ENCODE data around the gene CYP26C1.

The CYP26C1 gene

DNA sequence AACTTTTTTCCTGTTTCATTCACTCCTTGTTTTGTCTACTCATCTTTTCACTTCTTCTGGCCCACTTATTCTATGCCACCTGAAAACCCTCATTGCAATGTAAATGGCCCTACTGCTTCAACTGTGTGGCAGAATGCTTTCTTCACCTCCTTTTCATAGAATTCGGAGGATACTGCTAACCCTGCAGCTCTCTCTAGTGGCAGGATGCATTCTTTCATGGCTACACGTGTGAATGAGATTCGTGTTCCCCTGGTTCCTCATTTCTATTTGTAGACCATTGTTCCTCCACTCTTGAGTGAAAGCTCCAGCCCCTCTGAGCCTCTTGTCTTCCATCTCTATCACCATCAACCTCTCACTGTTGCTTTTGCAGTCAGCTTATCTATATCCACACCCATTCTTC, 20.9 kb upstream of the CYP26C1 start:
- H3K9ac ChIP-seq (ENCODE audit: low read length) = no peak overlapping the region
- peaks cover 4% of the 10 kb centered on the region for H3K4me1 ChIP-seq (ENCODE audit: control insufficient read depth, low read depth, low read length)
- no peaks in the 10 kb centered on the region for H3K9me3 ChIP-seq (ENCODE audit: control insufficient read depth, low read depth, low read length)
- H3K4me3 ChIP-seq (ENCODE audit: low read length) = no peak overlapping the region
- no peaks in the 10 kb centered on the region for H3K27me3 ChIP-seq (ENCODE audit: control insufficient read depth, insufficient read depth, low read length)
- no peaks in the 10 kb centered on the region for H3K36me3 ChIP-seq (ENCODE audit: control insufficient read depth, low read depth, low read length)
- H3K27ac ChIP-seq (ENCODE audit: low read length) = no peak overlapping the region

DNA sequence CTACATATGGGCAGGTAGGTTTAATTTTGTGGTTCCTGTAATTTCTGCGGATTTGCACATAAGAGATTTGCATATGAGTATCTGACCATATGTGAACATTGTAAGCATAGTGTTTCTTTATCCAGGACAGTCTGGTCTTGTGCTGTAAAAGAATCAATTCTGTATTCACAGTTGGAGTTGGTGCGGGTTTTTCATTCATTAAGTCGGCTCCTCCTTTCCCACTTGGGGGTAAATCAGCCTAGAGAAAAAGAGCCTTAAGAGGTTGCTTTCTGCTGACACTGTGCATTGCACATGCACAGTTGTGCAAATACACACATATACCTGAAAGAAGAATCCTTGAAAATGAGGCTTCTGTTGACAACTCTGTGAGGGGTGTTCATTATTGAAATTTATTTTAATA, 6.1 kb upstream of the CYP26C1 start:
- Histone ChIP-seq H3K36me3 (ENCODE audit: control insufficient read depth, low read depth, low read length) (no peaks in the 10 kb centered on the region), H3K27me3 (ENCODE audit: control insufficient read depth, insufficient read depth, low read length) (peaks cover 19% of the 10 kb centered on the region), H3K9ac (ENCODE audit: low read length) (no peak overlapping the region), H3K27ac (ENCODE audit: low read length) (no peak overlapping the region), H3K9me3 (ENCODE audit: control insufficient read depth, low read depth, low read length) (no peaks in the 10 kb centered on the region), H3K4me1 (ENCODE audit: control insufficient read depth, low read depth, low read length) (peaks cover 15% of the 10 kb centered on the region), H3K4me3 (ENCODE audit: low read length) (no peak overlapping the region)

DNA sequence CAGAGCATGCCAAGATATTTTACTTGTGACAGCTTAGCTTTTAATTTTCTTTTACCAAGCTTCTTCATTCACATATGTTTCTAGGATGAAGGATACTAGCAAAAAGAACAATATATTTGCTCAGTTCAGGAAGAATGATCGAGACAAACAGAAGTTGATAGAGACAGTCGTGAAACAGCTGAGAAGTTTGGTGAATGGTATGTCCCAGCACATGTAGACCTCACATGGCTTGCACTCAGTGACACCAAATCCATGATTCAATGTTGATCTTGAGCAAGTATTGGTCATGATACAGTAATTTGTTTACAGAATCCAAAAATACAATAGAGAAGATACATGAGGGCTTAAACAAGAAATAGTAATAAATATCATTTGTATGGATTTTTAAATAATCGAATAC, 2.5 kb upstream of the CYP26C1 start:
- no peak overlapping the region for H3K9ac ChIP-seq (ENCODE audit: low read length)
- H3K9me3 ChIP-seq (ENCODE audit: control insufficient read depth, low read depth, low read length) = no peaks in the 10 kb centered on the region
- no peaks in the 10 kb centered on the region for H3K36me3 ChIP-seq (ENCODE audit: control insufficient read depth, low read depth, low read length)
- no peak overlapping the region for H3K27ac ChIP-seq (ENCODE audit: low read length)
- H3K4me3 ChIP-seq (ENCODE audit: low read length) = no peak overlapping the region
- peaks cover 55% of the 10 kb centered on the region for H3K27me3 ChIP-seq (ENCODE audit: control insufficient read depth, insufficient read depth, low read length)
- H3K4me1 ChIP-seq (ENCODE audit: control insufficient read depth, low read depth, low read length) = peaks cover 14% of the 10 kb centered on the region

DNA sequence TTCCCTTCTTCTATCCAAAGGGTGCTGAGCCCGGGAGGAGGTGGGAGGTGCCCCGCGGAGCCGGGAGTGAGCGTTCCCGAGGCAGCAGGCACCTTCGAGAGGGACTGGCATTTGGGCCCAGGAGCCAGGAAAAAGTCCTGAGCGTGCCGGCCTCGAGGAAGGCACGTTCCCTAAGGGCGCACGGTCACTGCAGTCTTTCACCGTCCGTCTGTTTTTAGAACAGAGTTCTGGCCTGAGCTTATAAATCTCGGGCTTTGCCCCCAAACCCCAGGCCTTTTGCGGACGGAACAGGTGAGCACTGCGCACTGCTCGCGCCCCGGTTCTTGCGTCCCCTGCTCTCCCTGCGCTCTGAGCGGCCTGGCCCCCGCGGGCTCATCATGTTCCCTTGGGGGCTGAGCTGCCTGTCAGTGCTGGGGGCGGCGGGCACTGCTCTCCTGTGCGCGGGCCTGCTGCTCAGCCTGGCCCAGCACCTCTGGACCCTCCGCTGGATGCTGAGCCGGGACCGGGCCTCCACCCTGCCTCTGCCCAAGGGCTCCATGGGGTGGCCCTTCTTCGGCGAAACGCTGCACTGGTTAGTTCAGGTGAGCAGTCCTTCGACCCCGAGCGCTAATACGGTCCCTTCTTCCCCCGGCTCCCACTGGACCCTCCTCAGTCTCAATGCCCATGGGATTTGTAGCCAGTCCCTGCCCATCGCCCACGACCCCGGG, 442 bp downstream of the CYP26C1 start:
- Histone ChIP-seq H3K9ac (ENCODE audit: low read length) (no peak overlapping the region), H3K27ac (ENCODE audit: low read length) (no peak overlapping the region), H3K36me3 (ENCODE audit: control insufficient read depth, low read depth, low read length) (no peaks in the 10 kb centered on the region), H3K4me3 (ENCODE audit: low read length) (peak overlapping the region; percentile 51), H3K4me1 (ENCODE audit: control insufficient read depth, low read depth, low read length) (peaks cover 10% of the 10 kb centered on the region), H3K9me3 (ENCODE audit: control insufficient read depth, low read depth, low read length) (no peaks in the 10 kb centered on the region), H3K27me3 (ENCODE audit: control insufficient read depth, insufficient read depth, low read length) (peaks cover 84% of the 10 kb centered on the region)

DNA sequence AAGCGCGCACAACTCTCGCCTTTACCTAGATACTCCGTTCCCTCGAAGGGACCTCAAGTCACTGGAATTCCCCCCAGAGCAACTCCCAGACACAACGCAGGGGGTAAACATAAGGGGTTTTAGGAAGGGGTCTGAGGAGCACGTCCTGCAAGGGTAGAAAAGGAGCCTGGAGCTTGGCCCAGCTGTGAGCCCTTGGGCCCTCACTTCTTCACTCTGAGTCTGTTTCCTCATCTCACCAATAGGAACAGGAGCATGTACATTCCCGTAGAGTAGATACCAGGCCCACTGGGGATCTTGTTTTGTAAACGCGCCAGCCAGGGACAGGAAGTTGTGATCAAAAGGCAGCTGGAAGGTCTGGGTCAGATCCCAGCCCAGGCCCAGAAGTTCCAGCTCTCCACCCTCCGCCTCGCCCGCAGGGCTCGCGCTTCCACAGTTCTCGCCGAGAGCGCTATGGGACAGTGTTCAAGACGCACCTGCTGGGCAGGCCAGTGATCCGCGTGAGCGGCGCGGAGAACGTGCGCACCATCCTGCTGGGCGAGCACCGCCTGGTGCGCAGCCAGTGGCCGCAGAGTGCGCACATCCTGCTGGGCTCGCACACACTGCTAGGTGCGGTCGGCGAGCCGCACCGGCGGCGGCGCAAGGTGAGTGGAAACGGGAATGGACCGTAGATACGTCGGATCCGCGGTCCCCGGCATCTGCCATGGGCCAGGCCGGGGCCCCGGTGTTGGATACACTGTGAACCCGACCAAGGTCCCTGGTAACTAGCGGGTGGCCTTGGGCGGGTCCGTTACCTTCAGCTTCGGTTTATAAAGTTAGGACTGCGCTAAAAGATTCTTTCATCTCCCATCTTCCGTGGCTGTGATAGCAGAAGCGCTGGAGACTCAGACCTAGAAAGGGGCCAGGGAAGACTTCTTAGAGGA, 1.3 kb downstream of the CYP26C1 start:
- Histone ChIP-seq H3K27me3 (ENCODE audit: control insufficient read depth, insufficient read depth, low read length) (peaks cover 92% of the 10 kb centered on the region), H3K36me3 (ENCODE audit: control insufficient read depth, low read depth, low read length) (no peaks in the 10 kb centered on the region), H3K4me1 (ENCODE audit: control insufficient read depth, low read depth, low read length) (peaks cover 8% of the 10 kb centered on the region), H3K9ac (ENCODE audit: low read length) (no peak overlapping the region), H3K4me3 (ENCODE audit: low read length) (peak overlapping the region; percentile 32), H3K27ac (ENCODE audit: low read length) (no peak overlapping the region), H3K9me3 (ENCODE audit: control insufficient read depth, low read depth, low read length) (no peaks in the 10 kb centered on the region)

DNA sequence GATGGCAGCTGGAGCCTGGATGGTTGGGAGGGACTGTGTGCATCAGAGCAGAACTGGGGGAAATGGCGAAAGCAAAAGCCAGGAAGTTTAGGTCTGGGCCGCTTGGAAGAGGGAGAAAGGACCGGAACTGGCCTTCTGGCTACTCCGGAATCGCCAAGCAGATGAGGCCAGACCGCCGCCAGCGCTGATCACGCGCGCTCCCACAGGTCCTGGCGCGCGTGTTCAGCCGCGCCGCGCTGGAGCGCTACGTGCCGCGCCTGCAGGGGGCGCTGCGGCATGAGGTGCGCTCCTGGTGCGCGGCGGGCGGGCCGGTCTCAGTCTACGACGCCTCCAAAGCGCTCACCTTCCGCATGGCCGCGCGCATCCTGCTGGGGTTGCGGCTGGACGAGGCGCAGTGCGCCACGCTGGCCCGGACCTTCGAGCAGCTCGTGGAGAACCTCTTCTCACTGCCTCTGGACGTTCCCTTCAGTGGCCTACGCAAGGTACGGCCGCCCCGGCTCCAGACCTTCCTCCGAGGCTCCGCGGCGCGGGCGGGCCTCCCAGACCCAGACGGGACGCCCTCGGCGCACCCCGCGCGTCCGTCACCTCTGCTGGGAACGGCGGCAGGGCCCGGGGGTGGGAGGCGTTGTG, 2.0 kb downstream of the CYP26C1 start:
- H3K9ac ChIP-seq (ENCODE audit: low read length) = no peak overlapping the region
- no peaks in the 10 kb centered on the region for H3K36me3 ChIP-seq (ENCODE audit: control insufficient read depth, low read depth, low read length)
- H3K27ac ChIP-seq (ENCODE audit: low read length) = no peak overlapping the region
- peaks cover 8% of the 10 kb centered on the region for H3K4me1 ChIP-seq (ENCODE audit: control insufficient read depth, low read depth, low read length)
- H3K27me3 ChIP-seq (ENCODE audit: control insufficient read depth, insufficient read depth, low read length) = peaks cover 100% of the 10 kb centered on the region
- H3K9me3 ChIP-seq (ENCODE audit: control insufficient read depth, low read depth, low read length) = no peaks in the 10 kb centered on the region
- H3K4me3 ChIP-seq (ENCODE audit: low read length) = peak overlapping the region; percentile 32

DNA sequence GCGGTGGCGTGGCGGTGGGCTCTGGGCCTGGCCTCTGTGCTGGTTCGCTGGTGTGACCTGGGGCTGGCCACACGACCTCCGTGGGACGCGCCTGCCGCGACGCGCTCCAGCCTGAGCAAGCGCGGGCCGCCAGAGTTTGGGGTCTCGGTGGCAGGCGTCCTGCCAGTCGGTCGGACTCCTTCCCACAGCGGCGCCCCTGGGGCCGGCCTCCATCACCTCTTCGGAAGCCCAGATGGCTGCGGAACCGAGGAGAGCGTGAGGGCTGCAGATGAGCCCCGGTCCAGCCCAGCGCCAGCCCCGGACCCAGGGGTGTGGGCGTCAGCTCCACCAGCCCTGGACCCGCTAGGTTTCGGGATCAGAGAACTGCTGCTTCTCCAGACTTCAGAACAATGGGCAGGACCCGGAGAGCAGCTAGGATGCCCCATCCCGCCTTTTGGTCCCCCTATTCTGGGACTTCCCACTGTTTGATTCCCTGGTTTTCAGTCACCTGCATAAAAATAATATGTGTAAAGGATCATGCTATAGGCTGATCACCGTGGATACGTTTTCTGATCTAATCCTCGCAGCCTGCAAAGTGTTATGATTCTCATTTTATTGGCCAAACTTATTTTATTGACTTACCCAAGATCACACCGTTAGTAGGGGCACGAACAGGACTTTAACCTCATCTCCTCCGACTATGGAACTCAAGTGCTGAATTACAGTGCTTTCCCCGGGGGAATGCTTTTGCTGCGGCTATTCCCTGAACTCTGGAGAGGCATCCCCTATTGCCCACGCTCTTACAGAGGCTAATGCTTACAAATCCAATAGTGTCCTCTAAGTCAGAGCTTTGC, 2.8 kb downstream of the CYP26C1 start:
- no peaks in the 10 kb centered on the region for H3K9me3 ChIP-seq (ENCODE audit: control insufficient read depth, low read depth, low read length)
- no peak overlapping the region for H3K9ac ChIP-seq (ENCODE audit: low read length)
- H3K4me1 ChIP-seq (ENCODE audit: control insufficient read depth, low read depth, low read length) = peaks cover 13% of the 10 kb centered on the region
- no peak overlapping the region for H3K27ac ChIP-seq (ENCODE audit: low read length)
- H3K36me3 ChIP-seq (ENCODE audit: control insufficient read depth, low read depth, low read length) = no peaks in the 10 kb centered on the region
- peaks cover 100% of the 10 kb centered on the region for H3K27me3 ChIP-seq (ENCODE audit: control insufficient read depth, insufficient read depth, low read length)
- peak overlapping the region; percentile 32 for H3K4me3 ChIP-seq (ENCODE audit: low read length)

DNA sequence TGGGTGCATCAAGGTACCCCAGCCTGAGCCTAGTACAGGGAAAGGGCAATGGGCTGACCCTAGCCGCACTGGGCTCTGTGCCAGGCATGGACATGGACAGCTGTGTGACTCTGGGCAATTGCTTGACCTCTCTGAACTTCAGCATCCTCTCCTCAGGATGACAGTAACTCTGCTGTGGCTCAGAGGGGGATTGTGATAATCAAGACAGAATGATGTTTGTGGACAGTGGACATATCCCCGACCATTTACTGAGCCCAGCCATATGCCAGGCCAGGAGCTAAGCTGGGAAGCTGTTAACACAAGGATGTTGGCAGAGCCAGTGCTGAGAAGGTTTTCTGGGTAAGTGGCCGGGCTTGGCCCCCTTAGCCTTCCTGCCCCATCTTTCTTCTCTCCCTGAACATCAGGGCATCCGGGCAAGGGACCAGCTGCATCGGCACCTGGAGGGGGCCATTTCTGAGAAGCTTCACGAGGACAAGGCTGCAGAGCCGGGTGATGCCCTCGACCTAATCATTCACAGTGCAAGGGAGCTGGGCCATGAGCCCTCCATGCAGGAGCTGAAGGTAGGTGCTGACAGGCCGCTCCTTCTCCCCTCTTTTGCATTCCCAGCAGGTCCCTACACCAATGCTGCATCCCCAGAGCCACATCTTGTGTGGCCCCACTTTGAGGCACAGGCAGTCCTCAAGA, 3.5 kb downstream of the CYP26C1 start:
- Histone ChIP-seq H3K9me3 (ENCODE audit: control insufficient read depth, low read depth, low read length) (no peaks in the 10 kb centered on the region), H3K27me3 (ENCODE audit: control insufficient read depth, insufficient read depth, low read length) (peaks cover 100% of the 10 kb centered on the region), H3K27ac (ENCODE audit: low read length) (no peak overlapping the region), H3K9ac (ENCODE audit: low read length) (no peak overlapping the region), H3K4me1 (ENCODE audit: control insufficient read depth, low read depth, low read length) (peaks cover 13% of the 10 kb centered on the region), H3K4me3 (ENCODE audit: low read length) (no peak overlapping the region), H3K36me3 (ENCODE audit: control insufficient read depth, low read depth, low read length) (no peaks in the 10 kb centered on the region)

DNA sequence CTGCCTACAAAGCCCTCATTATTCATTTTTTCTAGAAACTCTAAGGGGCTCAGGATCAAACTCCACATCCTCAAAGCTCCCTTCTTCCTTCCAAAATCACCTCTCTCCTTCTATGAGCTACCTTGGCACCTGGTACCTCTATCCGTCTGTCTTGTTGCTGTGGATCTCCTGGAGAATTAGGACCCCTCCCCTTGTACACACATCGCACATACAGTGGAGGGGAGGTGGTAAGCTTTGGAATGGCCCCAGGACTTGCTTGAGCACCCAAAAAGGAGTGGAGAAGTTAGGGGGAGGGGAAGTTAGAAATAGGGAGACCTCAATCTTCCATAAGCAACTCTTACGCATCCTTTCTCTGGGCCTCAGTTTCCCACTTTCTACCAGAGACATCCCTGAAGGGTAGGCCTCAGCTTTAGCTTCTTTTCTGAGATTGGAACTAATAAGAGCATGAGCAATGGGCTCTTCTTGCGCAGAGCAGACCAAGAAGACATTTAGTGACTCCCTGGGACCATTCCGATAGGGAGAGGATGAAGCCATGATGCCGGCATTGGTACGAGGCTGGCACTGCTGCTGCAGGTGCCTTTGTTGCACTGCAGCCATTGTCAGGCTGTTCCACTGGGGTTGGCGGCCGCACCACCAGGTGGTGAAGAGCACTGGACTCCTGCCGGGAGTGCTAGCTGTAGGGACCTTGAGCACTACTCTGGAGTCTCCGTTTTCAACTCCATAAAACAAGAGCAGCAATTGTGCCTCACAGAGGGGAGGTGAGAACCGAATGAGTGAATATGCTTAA, 4.5 kb downstream of the CYP26C1 start:
- H3K27me3 ChIP-seq (ENCODE audit: control insufficient read depth, insufficient read depth, low read length) = peaks cover 100% of the 10 kb centered on the region

More for the DNA sequence above, 4.5 kb downstream of the CYP26C1 start:
- Histone ChIP-seq H3K9me3 (ENCODE audit: control insufficient read depth, low read depth, low read length) (no peaks in the 10 kb centered on the region), H3K4me3 (ENCODE audit: low read length) (peak overlapping the region; percentile 41), H3K4me1 (ENCODE audit: control insufficient read depth, low read depth, low read length) (peaks cover 10% of the 10 kb centered on the region), H3K36me3 (ENCODE audit: control insufficient read depth, low read depth, low read length) (no peaks in the 10 kb centered on the region), H3K9ac (ENCODE audit: low read length) (no peak overlapping the region), H3K27ac (ENCODE audit: low read length) (no peak overlapping the region)
